GM21367 (cell line): ENCODE data around the gene BCL2L13.

Experiments used
- ATAC-seq: cut with Tn5 transposase; IDR thresholded peaks from one replicate; pipeline ENCODE4 v1.9.1; 2021; ENCODE audit not compliant: unreplicated experiment

Gene BCL2L13

DNA sequence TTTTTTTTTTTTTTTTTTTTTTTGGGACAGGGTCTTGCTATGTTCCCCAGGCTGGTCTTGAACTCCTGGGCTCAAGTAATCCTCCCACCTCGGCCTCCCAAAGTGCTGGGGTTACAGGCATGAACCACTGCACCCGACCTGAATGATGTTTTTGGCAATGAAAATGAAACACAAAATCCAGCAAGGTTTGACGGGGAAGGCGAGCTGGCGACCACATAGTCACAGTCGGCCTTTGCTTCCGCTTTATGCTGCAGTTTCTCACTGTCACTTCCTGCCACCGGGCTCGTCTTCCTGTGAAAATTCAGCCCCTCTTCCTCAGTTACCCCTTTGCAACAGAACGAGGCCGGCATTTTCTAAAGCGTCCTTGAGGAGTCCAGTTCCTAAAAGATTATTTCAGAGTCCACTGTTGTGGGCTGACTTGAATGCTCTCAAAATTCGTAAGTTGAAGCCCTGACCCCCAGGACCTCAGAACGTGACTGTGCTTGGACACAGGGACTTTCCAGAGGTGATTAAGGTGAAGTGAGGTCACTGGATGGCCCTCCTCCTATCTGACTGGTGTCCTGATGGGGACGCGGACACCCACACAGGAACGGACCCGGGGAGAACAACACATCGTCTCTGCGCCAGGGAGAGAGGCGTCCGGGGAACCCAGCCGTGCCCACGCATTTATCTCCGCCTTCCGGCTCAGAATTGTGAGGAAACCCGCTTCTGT is 138.6 kb downstream of the BCL2L13 start:
- ATAC-seq: no peak

DNA sequence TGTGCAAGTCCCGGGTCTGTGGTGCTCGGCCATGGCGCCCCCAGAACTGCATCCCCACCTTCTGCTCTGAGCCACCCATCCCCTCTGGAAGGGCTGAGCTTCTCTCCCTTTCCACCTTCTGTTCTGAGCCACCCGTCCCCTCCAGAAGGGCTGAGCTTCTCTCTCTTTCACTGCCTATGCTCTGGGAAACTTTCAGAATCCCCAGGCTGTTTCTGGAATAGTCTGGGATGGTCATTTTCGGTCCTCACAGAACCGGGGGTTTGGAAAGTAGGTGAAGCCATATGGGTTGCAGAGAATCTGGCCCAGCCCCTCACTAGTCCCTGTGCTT is 139.1 kb downstream of the BCL2L13 start:
- ATAC-seq: no peak

DNA sequence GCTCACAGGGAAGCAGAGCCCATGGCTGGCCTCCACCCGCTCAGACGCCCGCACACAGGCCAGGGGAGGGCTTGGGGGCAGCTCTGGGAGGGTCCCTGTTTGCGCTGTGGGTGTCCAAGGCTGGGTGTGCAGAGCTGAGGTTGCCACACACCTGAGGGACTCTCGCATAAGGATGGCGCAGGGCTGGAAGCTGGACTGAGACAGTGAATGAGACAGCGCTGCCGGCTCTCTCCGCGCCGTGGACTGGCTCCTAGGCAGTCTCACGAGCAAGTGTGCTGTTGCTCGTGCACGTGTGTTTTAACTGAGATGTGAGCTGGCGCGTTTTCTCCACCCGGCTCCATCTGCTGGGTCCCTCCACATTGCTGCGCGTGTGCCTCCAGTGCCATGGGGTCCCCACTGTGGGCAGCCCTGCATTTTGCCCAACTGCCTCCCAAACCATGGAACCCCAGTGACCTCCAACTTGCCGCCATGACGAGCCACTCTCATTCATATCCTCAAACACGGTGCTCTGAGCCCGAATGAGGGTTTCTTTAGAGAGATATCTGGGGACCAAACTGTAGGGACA is 139.9 kb downstream of the BCL2L13 start:
- ATAC-seq: no peak

GRCh38 chr22:17779286-17780115 is 140.9 kb downstream of the BCL2L13 start:
- ATAC-seq: no peak

DNA sequence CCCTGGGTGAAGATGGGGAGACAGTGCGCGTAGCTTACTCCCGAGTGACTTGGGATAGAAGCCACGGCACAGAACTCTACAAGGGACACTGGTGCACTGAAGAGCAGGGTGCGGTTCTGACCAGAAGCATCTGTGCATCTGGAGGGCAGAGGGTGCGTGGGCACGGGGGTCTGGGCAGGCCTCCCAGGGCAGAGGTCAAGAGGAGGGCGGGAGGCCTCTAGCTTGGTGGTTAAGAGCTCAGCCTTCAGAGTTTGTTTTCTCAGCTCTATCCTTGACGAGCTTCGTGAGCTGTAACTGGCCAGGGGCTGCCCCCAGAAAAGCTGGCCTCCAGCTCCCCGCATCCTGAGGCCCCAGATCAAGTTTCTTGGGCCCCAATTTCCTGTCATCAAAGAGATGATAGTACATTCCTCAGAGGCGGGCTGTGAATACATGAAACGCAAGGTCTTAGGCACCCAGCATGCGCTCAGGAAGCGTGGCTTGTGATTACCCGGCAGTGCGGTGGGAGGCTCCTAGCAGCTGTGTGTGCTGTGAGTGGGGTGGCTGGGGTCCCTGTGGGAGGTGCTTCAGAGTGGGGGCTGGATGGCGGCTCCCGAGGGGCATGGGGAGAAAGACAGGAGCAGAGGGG is 141.7 kb downstream of the BCL2L13 start:
- ATAC-seq: no peak
